ENCODE results near the gene CNST. TPM values are rescaled to one million over a fixed set of nuclear protein-coding genes. Genes with fewer than 3 reads are reported as not detected.

The CNST gene
- total RNA-seq, 1 donor from 2014 or later = 25.6 TPM

DNA sequence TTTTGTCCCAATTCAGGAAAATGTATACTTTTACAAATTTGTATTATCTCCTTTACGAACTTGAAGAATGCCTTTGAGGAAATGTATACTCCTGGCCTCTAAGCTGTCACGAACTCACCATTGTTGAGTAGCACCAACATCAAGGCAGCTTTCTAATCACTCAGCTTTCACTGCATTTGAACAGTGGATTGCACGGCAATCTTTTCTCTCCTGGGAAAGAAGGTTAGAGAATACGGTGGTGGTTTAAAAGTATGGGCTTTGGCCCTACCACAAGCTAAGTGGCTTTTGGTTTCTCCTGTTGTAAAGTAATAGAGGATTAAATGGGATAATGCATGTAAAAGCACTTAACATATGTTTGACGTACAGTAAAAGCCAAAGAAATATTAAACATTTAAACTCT, 57.8 kb downstream of the CNST start:
- Histone ChIP-seq H3K4me2 (no peak overlapping the region), H3K4me1 (no peaks in the 10 kb centered on the region), H4K20me1 (ENCODE audit: low read depth) (no peaks in the 10 kb centered on the region), H2AFZ (replicated peaks) (no peak overlapping the region), H3F3A (ENCODE audit: low read depth) (no peaks in the 10 kb centered on the region), H3K79me2 (ENCODE audit: low read depth) (no peaks in the 10 kb centered on the region), H3K9me3 (ENCODE audit: low read depth) (no peaks in the 10 kb centered on the region), H3K36me3 (no peaks in the 10 kb centered on the region), H3K9ac (no peak overlapping the region), H3K4me3 (no peak overlapping the region), H3K27ac (no peak overlapping the region), H3K27me3 (no peaks in the 10 kb centered on the region)
- no peak for DNase-seq (ENCODE audit: low spot score)
- Mint-ChIP-seq H3K27ac (no peak overlapping the region), H3K4me3 (no peak overlapping the region), H3K4me1 (peaks cover 3% of the 10 kb centered on the region), H3K9me3 (no peaks in the 10 kb centered on the region), H3K27me3 (ENCODE audit: insufficient read depth, low read depth) (peaks cover 2% of the 10 kb centered on the region), H3K36me3 (peaks cover 20% of the 10 kb centered on the region)
- TF ChIP-seq, protein P1, sequence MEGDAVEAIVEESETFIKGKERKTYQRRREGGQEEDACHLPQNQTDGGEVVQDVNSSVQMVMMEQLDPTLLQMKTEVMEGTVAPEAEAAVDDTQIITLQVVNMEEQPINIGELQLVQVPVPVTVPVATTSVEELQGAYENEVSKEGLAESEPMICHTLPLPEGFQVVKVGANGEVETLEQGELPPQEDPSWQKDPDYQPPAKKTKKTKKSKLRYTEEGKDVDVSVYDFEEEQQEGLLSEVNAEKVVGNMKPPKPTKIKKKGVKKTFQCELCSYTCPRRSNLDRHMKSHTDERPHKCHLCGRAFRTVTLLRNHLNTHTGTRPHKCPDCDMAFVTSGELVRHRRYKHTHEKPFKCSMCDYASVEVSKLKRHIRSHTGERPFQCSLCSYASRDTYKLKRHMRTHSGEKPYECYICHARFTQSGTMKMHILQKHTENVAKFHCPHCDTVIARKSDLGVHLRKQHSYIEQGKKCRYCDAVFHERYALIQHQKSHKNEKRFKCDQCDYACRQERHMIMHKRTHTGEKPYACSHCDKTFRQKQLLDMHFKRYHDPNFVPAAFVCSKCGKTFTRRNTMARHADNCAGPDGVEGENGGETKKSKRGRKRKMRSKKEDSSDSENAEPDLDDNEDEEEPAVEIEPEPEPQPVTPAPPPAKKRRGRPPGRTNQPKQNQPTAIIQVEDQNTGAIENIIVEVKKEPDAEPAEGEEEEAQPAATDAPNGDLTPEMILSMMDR (IDR thresholded peaks at IDR 0.05) = no peak
- TF ChIP-seq EZH2 (IDR thresholded peaks at IDR 0.05) = no peak
- no peak for TF ChIP-seq EZH2phosphoT487 (IDR thresholded peaks at IDR 0.05)

DNA sequence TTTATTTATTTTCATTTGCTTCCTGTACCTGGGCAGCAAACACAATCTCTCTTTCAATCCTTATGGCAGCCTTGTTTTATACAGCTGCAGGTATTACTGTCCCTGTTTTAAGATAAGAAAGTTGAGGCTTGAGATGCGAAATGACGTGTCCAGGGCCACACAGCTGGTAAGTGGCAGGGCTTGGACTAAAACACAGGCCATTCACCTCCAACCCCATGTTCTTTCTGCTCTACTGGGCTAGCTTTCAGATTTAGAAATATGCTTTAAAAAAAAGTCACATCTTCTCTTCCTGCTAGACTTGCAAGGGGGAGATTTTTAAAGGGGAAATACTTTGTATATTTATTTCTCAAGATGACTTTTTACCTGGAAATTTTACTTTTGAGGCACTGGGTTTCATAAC, 62.8 kb downstream of the CNST start:
- H4K20me1 ChIP-seq (ENCODE audit: low read depth) = no peaks in the 10 kb centered on the region
- H3K27ac ChIP-seq = no peak overlapping the region
- peaks cover 3% of the 10 kb centered on the region for H3K36me3 ChIP-seq
- peaks cover 12% of the 10 kb centered on the region for H3K4me1 Mint-ChIP-seq
- no peak overlapping the region for H3K4me3 ChIP-seq
- no peak for DNase-seq (ENCODE audit: low spot score)
- no peaks in the 10 kb centered on the region for H3F3A ChIP-seq (ENCODE audit: low read depth)
- no peaks in the 10 kb centered on the region for H3K9me3 ChIP-seq (ENCODE audit: low read depth)
- no peak overlapping the region for H2AFZ ChIP-seq (replicated peaks)
- H3K27me3 Mint-ChIP-seq (ENCODE audit: insufficient read depth, low read depth) = no peaks in the 10 kb centered on the region
- H3K27me3 ChIP-seq = no peaks in the 10 kb centered on the region
- no peaks in the 10 kb centered on the region for H3K79me2 ChIP-seq (ENCODE audit: low read depth)
- peaks cover 16% of the 10 kb centered on the region for H3K36me3 Mint-ChIP-seq
- no peak overlapping the region for H3K4me2 ChIP-seq
- H3K27ac Mint-ChIP-seq = no peak overlapping the region
- no peak overlapping the region for H3K9ac ChIP-seq
- TF ChIP-seq EZH2 (IDR thresholded peaks at IDR 0.05) (no peak), EZH2phosphoT487 (IDR thresholded peaks at IDR 0.05) (no peak)
- TF ChIP-seq, protein P1 (IDR thresholded peaks at IDR 0.05) = no peak
- H3K9me3 Mint-ChIP-seq = no peaks in the 10 kb centered on the region
- no peak overlapping the region for H3K4me3 Mint-ChIP-seq
- peaks cover 5% of the 10 kb centered on the region for H3K4me1 ChIP-seq

DNA sequence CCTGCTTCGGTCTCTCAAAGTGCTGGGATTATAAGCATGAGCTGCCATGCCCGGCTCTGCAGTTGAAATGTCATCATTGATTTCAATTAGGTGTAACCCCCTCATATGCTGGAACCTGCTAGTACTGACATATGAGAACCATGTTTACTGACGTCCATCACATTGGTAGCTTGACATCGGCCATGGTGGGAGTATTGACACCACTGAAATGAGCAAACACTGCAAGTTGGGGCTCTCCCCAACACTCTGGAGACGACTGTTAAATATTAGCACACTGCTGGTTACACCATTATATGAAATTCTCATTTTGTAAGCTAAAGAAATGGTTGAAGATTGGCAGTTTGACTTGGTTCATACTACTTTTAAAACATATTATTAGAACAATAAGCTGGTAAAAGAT, 63.7 kb downstream of the CNST start:
- H3K4me2 ChIP-seq = no peak overlapping the region
- no peaks in the 10 kb centered on the region for H3K79me2 ChIP-seq (ENCODE audit: low read depth)
- Mint-ChIP-seq H3K4me3 (no peak overlapping the region), H3K27me3 (ENCODE audit: insufficient read depth, low read depth) (no peaks in the 10 kb centered on the region), H3K36me3 (peaks cover 22% of the 10 kb centered on the region), H3K27ac (no peak overlapping the region), H3K9me3 (no peaks in the 10 kb centered on the region), H3K4me1 (peaks cover 12% of the 10 kb centered on the region)
- no peaks in the 10 kb centered on the region for H3K9me3 ChIP-seq (ENCODE audit: low read depth)
- H4K20me1 ChIP-seq (ENCODE audit: low read depth) = no peaks in the 10 kb centered on the region
- no peaks in the 10 kb centered on the region for H3K27me3 ChIP-seq
- no peak overlapping the region for H2AFZ ChIP-seq (replicated peaks)
- TF ChIP-seq EZH2 (IDR thresholded peaks at IDR 0.05) (no peak), EZH2phosphoT487 (IDR thresholded peaks at IDR 0.05) (no peak)
- TF ChIP-seq, protein P1 (IDR thresholded peaks at IDR 0.05) = no peak
- H3K27ac ChIP-seq = no peak overlapping the region
- H3K36me3 ChIP-seq = peaks cover 4% of the 10 kb centered on the region
- H3K4me1 ChIP-seq = peaks cover 5% of the 10 kb centered on the region
- H3K9ac ChIP-seq = no peak overlapping the region
- H3K4me3 ChIP-seq = no peak overlapping the region
- no peak for DNase-seq (ENCODE audit: low spot score)
- no peaks in the 10 kb centered on the region for H3F3A ChIP-seq (ENCODE audit: low read depth)

Data from neural progenitor cell (in vitro differentiated cells).